Endothelial cell of umbilical vein (primary cell): ENCODE measurements around the gene BICRA. TPM values are rescaled to one million over a fixed set of nuclear protein-coding genes. Genes with fewer than 3 reads are reported as not detected.

Source experiments
- BruUV-seq: library from RNA; stranded (reverse); fragments of 400-500 nt; replicated peaks from 2 replicates; lab custom pipeline; 2021; lab: Mats Ljungman, UMichigan
- CTCF ChIA-PET: fragments of 300-600, 350-600 bp; sonication (Branson Sonifier 250); formaldehyde crosslinking; loops from one replicate; lab custom pipeline; 2021; ENCODE audit warnings: antibody characterized with exemption, inconsistent platforms; lab: Charles Lee
- POLR2A ChIA-PET: fragments of 300-600, 350-600 bp; sonication (Branson Sonifier 250); formaldehyde crosslinking; loops from one replicate; lab custom pipeline; 2021; ENCODE audit warnings: antibody characterized with exemption, inconsistent platforms; lab: Charles Lee
- DNase-seq: peaks from one replicate; pipeline ENCODE4 v3.0.0-alpha.2; 2011; ENCODE audit warnings: low read depth, low spot score
- FAIRE-seq: peaks from 2 replicates; lab custom pipeline; 2011; peaks lifted over from hg19 to GRCh38; lab: Jason Lieb, UNC
- H2AFZ ChIP-seq: 2 replicates; pipeline ENCODE4 v1.6.0; 2012; ENCODE audit warnings: low read depth, low read length, control low read depth, inconsistent platforms
- H3K27ac ChIP-seq: 2 replicates; pipeline ENCODE4 v1.5.1; 2011; ENCODE audit warnings: low read depth, mild to moderate bottlenecking, control low read depth, low read length, moderate library complexity; ENCODE audit not compliant: insufficient read depth
- H3K27me3 ChIP-seq, 2 experiments: 2 replicates each; pipeline versions ENCODE4 v1.6.0 to v1.6.1; 2011; ENCODE audit warnings: low read length in 2 of 2, mixed read lengths in 1 of 2; ENCODE audit not compliant: control insufficient read depth in 2 of 2, insufficient read depth in 2 of 2
- H3K36me3 ChIP-seq, 2 experiments: 2 replicates in 1 of 2; 3 replicates in 1 of 2; pipeline ENCODE4 v1.5.1; 2011; ENCODE audit warnings: low read length in 2 of 2, mild to moderate bottlenecking in 1 of 2, moderate library complexity in 1 of 2; ENCODE audit not compliant: control insufficient read depth in 2 of 2, insufficient read depth in 2 of 2; ENCODE audit errors: extremely low read depth in 1 of 2
- H3K4me1 ChIP-seq: 3 replicates; pipeline ENCODE4 v1.5.1; 2011; ENCODE audit warnings: mild to moderate bottlenecking, low read length; ENCODE audit not compliant: control insufficient read depth, insufficient read depth; ENCODE audit errors: extremely low read depth
- H3K4me2 ChIP-seq: 2 replicates; pipeline ENCODE4 v1.6.1; 2011; ENCODE audit warnings: low read length, control low read depth, mixed read lengths; ENCODE audit not compliant: insufficient read depth
- H3K4me3 ChIP-seq, 3 experiments: fragments of 200-600 bp in 1 of 3; sonication (generic), shearing (Covaris generic) in 1 of 3; replicated peaks in 1 of 3; 2 replicates each; pipeline ENCODE4 v1.5.1; 2011 to 2016; ENCODE audit warnings: control low read depth in 3 of 3, low read length in 3 of 3, mild to moderate bottlenecking in 2 of 3, inconsistent platforms in 1 of 3, low read depth in 1 of 3, moderate library complexity in 1 of 3; ENCODE audit not compliant: insufficient read depth in 1 of 3
- H3K79me2 ChIP-seq: 2 replicates; pipeline ENCODE4 v1.6.0; 2012; ENCODE audit warnings: low read length, inconsistent platforms; ENCODE audit not compliant: control insufficient read depth, insufficient read depth
- H3K9ac ChIP-seq: replicated peaks from 2 replicates; pipeline ENCODE3; 2011; ENCODE audit warnings: low read length, control low read depth; ENCODE audit not compliant: insufficient read depth; ENCODE audit errors: extremely low read depth
- H3K9me1 ChIP-seq: replicated peaks from 3 replicates; pipeline ENCODE4 v1.6.0; 2011; ENCODE audit warnings: mild to moderate bottlenecking, low read length; ENCODE audit not compliant: control insufficient read depth, insufficient read depth; ENCODE audit errors: extremely low read depth
- H3K9me3 ChIP-seq: replicated peaks from 2 replicates; pipeline ENCODE4 v1.5.1; 2012; ENCODE audit warnings: low read length, inconsistent platforms; ENCODE audit not compliant: control insufficient read depth, insufficient read depth
- H4K20me1 ChIP-seq: replicated peaks from 2 replicates; pipeline ENCODE3; 2011; ENCODE audit warnings: mild to moderate bottlenecking, low read length; ENCODE audit not compliant: control insufficient read depth, insufficient read depth; ENCODE audit errors: extremely low read depth
- EZH2 ChIP-seq: IDR thresholded peaks from 2 replicates; pipeline ENCODE4 v1.6.1; 2012; ENCODE audit warnings: borderline replicate concordance, low read depth, mild to moderate bottlenecking, moderate library complexity, low read length, inconsistent platforms; ENCODE audit not compliant: severe bottlenecking
- FOS ChIP-seq: IDR thresholded peaks from 2 replicates; pipeline ENCODE4 v1.6.1; 2011; ENCODE audit warnings: mild to moderate bottlenecking, low read length, moderate library complexity, borderline replicate concordance; ENCODE audit not compliant: insufficient read depth
- GATA2 ChIP-seq: IDR thresholded peaks from 2 replicates; pipeline ENCODE4 v1.7.0; 2011; ENCODE audit warnings: low read depth, mild to moderate bottlenecking, moderate library complexity, mixed read lengths, low read length; ENCODE audit not compliant: insufficient read length, insufficient read depth
- JUN ChIP-seq: IDR thresholded peaks from 2 replicates; pipeline ENCODE4 v1.6.1; 2011; ENCODE audit warnings: borderline replicate concordance, low read depth; ENCODE audit not compliant: insufficient read length, insufficient read depth
- MYC ChIP-seq: IDR thresholded peaks from one replicate; pipeline ENCODE4 v1.6.1; 2011; ENCODE audit warnings: mild to moderate bottlenecking, low read depth, low read length
- POLR2A ChIP-seq: IDR thresholded peaks from 2 replicates; pipeline ENCODE4 v1.6.1; 2012; ENCODE audit warnings: low read depth, mild to moderate bottlenecking, control low read depth, low read length
- POLR2AphosphoS5 ChIP-seq: IDR thresholded peaks from 2 replicates; pipeline ENCODE4 v1.6.1; 2012; ENCODE audit warnings: low read depth, mild to moderate bottlenecking, control low read depth, low read length, moderate library complexity; ENCODE audit not compliant: insufficient read depth
- dilution Hi-C: fragments of 300-500 bp; cut with MboI; formaldehyde crosslinking; loops from one replicate; pipeline ENCODE4 v1.15.0; 2019; ENCODE audit warnings: low sequenced_read_pairs; ENCODE audit not compliant: extremely low pct_ligation_motif_present
- intact Hi-C: fragments of 100-400 bp; cut with micrococcal nuclease; formaldehyde crosslinking; loops from one replicate; pipeline ENCODE4 v1.10.0; 2022
- polyA plus RNA-seq, 4 experiments: library from polyadenylated mRNA; depleted of rRNA in 3 of 4; stranded (reverse) in 3 of 4; unstranded in 1 of 4; fragments of >200 nt; gene quantifications; 2 replicates each; pipeline versions ENCODE4 v1.2.1 to v1.2.3, GENCODE V29; 2011 to 2012; ENCODE audit warnings: missing spikeins in 1 of 4
- total RNA-seq: library from RNA; stranded (reverse); gene quantifications from 2 replicates; pipeline ENCODE4 v1.2.3, GENCODE V29; 2021
- TF ChIP-seq, protein P1 (sequence below): IDR thresholded peaks from 2 replicates; pipeline ENCODE4 v1.6.1; 2011; ENCODE audit not compliant: insufficient read depth, insufficient read length
- TF ChIP-seq, protein P2 (sequence below), 2 donors: IDR thresholded peaks; 1 replicate in 1 of 2; 2 replicates in 1 of 2; pipeline ENCODE4 v1.5.1; 2011; ENCODE audit warnings: low read length in 2 of 2, mild to moderate bottlenecking in 2 of 2, moderate library complexity in 2 of 2, control low read depth in 1 of 2, inconsistent platforms in 1 of 2, low read depth in 1 of 2; ENCODE audit not compliant: insufficient read depth in 1 of 2; ENCODE audit errors: extremely low read depth in 1 of 2

BICRA gene
- total and polyA plus RNA-seq, 2 donors (not counting 3 experiments of a cell fraction or from before 2014, with no cell fraction given) = 3.8 to 20.5 TPM

DNA sequence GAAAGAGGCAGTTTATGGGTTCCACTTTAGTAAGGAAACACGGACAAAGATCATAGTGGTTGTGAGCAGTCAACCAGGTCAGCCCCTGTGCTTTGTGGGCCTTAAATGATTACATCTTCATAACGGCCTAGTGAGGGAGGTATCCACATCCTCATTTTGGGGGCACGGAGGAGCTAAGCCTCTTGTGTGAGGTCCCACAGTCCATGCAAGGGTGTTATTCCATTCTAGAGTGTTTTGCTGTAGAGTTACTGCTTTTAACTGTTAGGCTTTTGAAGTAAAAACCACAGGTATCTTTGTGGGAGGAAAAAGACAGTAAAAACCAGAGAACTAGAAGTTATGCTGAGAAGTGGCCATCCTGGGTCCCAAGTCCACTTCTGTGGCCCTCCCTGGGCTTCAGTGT, 140.4 kb downstream of the BICRA start:
- ChIA-PET POLR2A (no interaction called here), CTCF (interaction anchor here (8.7 kb wide), 1 partner anchor 36 kb away, joined by 258 read pairs; the partner anchor contains the start of gene EHD2)
- H3K4me3 ChIP-seq = no peak overlapping the region
- no peaks in the 10 kb centered on the region for H3K9me1 ChIP-seq
- H3K27me3 ChIP-seq = no peaks in the 10 kb centered on the region
- H3K9me3 ChIP-seq = no peaks in the 10 kb centered on the region
- H3K9ac ChIP-seq = no peak overlapping the region
- peaks cover 23 to 47% of the 10 kb centered on the region in 2 experiments for H3K36me3 ChIP-seq
- dilution Hi-C loops = no loop called here
- no TSS peak for BruUV-seq
- DNase-seq = no peak
- no peak for FAIRE-seq
- TF ChIP-seq FOS (no peak), POLR2AphosphoS5 (no peak), EZH2 (no peak), GATA2 (no peak), POLR2A (no peak), MYC (no peak), JUN (no peak)
- TF ChIP-seq, protein P1, sequence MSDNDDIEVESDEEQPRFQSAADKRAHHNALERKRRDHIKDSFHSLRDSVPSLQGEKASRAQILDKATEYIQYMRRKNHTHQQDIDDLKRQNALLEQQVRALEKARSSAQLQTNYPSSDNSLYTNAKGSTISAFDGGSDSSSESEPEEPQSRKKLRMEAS = no peak
- TF ChIP-seq, protein P2, sequence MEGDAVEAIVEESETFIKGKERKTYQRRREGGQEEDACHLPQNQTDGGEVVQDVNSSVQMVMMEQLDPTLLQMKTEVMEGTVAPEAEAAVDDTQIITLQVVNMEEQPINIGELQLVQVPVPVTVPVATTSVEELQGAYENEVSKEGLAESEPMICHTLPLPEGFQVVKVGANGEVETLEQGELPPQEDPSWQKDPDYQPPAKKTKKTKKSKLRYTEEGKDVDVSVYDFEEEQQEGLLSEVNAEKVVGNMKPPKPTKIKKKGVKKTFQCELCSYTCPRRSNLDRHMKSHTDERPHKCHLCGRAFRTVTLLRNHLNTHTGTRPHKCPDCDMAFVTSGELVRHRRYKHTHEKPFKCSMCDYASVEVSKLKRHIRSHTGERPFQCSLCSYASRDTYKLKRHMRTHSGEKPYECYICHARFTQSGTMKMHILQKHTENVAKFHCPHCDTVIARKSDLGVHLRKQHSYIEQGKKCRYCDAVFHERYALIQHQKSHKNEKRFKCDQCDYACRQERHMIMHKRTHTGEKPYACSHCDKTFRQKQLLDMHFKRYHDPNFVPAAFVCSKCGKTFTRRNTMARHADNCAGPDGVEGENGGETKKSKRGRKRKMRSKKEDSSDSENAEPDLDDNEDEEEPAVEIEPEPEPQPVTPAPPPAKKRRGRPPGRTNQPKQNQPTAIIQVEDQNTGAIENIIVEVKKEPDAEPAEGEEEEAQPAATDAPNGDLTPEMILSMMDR (IDR thresholded peaks at IDR 0.05; ENCODE audit: extremely low read depth in 1 of 2, insufficient read depth in 1 of 2, low read depth in 1 of 2, low read length in 2 of 2) = no peak
- H2AFZ ChIP-seq = no peak overlapping the region
- H3K4me1 ChIP-seq = peaks cover 10% of the 10 kb centered on the region
- intact Hi-C loops = no loop called here
- H4K20me1 ChIP-seq = no peaks in the 10 kb centered on the region
- no peak overlapping the region for H3K27ac ChIP-seq
- peaks cover 34% of the 10 kb centered on the region for H3K79me2 ChIP-seq
- no peak overlapping the region for H3K4me2 ChIP-seq
